GM18502 (cell line): Measurements from ENCODE around the gene PPM1N.
A peak's percentile ranks its signal among the peaks of the same experiment; 100 is the strongest.

Source experiments
- ATAC-seq: cut with Tn5 transposase; IDR thresholded peaks from one replicate; pipeline ENCODE4 v1.9.1; 2021; ENCODE audit warnings: mild to moderate bottlenecking; ENCODE audit not compliant: unreplicated experiment, poor library complexity

The PPM1N gene

DNA sequence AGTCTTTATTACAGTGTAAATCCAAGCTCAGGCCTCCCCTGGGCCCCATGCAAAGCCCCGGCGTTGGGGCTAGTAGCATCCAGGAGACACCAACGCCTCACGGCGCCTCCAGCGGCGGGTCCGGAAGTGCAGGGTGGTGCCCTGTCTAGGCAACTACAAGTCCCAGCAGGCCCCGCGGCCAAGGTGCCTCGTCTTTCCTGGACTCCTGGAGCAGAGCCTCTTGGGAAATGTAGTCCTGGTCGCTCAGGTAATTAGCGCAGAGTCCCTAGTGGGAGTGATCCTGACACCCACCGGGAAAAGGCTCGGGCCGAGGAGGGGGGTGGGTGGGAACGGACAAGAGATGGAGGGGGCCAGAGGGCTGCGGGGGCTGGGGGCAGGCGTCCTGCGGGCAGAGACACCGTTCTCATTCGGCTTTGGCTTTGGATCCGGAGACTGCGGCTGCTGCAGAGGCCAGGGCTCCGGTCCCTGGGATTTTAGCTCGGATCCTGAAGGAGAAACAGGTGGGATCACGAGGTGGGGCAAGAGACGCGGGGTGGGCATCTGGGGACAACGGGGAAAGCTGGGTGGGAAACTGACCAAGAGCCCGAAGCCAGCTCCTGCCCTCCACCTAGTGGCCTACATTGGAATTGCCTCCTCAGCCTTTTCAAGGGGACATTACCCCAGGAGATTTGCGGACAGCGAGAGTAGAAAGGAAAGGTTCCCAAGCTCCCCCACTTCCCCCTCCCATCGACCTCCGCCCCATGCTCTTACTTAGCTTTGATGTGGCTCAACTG lies 12.8 kb upstream of the PPM1N start:
- peak; percentile 89 for ATAC-seq

DNA sequence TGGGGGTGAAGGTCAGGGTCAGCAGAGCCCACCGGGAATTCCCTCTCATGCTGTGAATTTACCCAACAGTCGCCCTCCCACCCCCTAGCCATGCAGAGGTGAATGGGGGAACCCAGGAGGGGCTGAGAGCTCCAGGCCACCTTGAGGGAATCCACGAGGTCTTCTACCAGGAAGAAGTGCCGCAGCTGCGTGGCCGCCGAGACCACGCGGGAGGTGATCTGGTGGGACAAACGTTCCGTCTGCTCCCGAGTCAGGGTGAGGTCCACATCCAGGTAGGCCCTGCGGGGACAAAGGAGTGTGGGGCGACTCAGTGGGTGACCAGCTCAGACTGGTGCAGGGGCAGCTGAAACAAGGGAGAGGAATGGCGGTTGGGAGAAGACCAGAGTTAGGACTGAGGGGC lies 9.5 kb upstream of the PPM1N start:
- no peak for ATAC-seq

DNA sequence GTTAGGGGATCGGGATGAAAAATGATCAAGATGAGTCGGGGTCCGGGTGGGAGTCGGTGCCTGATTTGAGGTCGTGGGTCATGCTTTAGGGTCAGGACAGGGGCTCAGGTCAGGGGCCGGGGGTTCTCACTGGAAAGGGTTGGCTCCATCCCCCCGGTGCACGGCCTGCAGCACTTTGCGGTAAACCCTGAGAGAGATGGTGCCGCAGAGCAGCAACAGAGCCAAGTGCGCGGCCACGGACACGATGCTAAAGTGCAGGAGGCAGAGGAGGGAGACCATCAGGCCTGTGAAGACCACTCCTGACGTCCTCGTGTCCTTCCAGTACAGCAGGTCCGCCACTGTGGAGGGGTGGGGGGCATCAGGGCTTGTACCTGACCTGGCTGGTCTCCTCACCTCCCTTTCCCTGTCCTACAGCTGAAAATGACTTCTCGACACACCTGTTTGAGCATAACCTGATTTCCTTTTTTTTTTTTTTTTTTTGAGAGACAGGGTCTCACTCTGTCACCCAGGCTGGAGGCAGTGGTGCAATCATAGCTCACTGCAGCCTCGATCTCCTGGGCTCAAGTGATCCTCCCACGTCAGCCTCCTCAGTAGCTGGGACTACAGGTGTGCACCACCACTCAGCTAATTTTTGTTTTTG lies 8.9 kb upstream of the PPM1N start:
- no peak for ATAC-seq

DNA sequence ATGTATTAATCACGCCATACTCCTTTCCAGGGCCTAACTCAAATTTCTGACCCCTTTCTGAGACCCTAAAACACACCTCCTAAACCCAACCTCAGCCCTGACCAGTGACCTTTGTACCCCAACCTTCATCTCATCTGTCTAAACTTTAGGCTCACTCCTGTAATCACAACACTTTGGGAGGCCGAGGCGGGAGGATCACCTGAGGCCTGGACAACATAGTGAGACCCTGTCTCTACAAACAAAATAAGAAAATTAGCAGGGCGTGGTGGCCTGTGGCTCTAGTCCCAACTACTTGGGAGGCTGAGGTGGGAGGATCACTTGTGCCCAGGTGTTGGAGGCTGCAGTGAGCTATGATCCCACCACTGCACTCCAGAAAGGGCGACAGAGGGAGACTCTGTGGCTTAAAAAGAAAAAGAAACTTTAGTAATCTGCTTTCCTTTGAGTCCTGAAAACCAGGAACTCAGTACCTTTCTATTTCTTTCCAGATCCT lies 6.1 kb upstream of the PPM1N start:
- ATAC-seq: no peak

DNA sequence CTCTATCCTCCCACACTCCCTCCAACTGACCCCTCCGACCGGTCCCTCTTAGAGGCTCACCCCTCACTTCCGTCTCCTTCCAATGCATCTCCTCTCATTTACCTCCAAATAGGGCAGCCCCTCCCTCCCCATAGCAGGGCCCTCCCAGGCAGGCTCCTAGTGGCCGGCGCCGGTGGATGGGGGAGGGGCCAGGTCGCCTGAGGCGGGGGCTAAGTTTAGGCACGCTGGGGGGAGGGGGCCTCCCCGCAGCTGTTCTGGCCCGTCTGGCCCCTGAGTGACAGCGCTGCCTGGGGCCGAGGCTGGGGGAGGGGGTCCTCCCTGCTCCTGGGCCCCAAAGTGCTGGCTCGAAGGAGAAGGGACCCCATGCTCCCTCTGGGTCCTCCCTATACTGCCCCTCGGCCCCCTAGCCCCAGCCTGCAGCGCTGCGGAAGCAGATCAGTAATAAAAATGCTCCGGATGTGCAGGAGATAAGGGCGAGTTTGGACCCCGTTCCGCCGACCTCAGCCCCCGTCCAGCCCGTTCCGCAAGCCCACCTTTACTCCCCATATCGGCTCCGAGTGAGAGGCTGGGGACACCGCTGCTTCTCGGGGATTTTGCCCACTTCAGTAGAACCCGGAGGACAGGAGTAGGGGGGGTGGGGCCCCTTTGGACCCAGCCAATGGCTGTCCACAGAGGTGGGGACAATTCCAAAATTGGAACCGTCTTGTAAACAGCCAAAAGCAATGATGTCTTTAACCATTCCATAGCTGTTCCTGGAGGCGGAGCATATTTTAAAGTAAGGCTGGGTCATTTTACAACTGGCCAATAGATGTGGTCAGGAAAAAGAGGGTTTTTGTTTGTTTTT lies 5.4 kb upstream of the PPM1N start:
- no peak for ATAC-seq

DNA sequence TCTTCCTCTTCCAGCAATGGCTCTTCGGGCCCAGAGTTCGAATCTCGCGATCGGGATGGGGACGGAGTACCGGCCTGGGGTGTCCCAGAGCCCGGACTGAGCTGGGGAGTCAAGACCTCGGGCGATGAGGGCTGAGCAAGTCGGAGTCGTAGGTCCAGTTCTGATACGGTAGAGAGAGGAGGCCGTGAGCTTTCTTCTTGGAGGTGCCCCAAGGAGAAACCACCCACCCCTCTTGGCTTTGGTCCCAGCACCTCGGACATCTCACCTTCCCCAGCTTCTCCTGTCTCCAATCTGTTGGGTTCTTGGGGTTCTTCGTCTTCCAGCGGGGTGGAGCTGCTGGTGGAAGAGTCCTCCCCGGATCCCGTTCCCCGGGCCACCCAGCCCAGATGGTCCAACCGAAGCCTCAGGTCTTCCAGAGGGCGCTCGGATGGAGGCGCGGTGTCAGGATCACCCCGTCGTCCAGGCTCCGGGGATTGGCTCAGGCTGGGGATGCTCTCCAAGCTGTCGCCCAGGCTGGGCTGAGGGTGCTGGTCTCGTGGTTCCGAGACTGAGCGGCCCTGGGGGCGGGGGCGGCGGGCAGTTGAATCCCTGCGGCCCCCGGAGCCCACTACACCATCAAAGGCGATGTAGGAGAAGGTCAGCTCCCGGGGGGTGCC lies 3.9 kb upstream of the PPM1N start:
- ATAC-seq: no peak

DNA sequence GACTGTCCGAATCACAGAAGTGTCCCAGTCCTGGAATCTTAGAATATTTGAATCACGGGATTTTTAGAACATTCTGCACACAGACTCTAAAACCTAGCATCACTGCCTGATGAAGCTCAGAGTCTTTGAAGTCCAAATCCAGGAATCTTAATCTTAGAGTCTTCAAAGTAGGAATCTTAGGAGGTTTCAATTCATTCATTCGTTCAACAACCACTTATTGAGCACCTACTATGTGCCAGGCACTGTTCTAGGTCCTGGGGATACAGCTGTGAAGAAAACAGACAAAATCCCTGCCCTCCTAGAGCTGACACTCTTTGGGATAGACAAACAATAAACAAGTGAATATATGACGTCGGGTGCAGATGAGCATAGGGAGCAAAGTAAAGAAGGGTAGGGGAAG lies 3.1 kb upstream of the PPM1N start:
- no peak for ATAC-seq

DNA sequence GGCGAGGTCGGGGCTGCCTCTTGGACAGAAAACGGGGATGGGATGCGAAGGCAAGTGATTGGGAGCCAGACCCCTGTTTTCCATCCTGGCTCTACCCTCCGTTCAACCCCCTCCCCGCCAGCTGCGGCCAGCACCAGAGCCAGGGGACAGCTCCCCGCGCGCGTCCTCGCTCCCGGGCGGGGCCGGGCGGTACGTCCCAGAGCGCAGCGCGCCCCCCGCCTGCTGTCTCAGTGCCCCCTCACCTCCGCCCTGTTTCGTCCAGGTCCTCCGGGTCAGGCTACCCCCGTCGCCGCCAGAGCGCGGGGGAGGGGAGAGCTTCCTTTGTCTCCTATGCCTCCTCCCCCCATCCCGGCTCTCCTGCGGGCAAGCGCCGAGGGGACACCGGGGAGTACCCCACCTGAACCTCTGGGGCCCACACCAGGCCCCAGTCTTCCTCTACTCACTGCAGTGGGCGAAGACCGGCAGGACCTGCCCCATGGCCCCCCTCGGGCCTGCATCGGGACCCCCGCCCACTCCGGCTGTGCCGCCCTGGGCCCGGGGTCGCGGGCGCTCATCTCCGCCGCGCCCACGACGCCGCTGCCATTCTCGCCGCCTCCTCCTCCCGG lies 1.8 kb upstream of the PPM1N start:
- ATAC-seq: peak; percentile 21

DNA sequence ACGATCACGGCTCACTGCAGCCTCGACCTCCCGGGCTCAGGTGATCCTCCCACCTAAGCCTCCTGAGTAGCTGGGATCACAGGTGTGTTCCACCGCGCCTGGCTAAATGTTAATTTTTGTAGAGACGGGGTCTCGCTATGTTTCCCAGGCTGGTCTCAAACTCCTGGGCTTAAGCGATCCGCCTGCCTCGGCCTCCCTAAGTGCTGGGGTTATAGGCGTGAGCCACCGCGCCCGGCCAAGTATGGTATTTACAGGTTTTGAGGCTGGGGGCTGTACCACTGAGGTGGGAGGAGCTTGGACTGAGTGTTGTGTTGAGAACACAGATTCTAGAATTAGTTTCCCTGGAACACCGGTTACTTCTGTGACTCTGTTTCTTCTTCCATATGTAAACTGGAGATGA lies 452 bp upstream of the PPM1N start:
- no peak for ATAC-seq

DNA sequence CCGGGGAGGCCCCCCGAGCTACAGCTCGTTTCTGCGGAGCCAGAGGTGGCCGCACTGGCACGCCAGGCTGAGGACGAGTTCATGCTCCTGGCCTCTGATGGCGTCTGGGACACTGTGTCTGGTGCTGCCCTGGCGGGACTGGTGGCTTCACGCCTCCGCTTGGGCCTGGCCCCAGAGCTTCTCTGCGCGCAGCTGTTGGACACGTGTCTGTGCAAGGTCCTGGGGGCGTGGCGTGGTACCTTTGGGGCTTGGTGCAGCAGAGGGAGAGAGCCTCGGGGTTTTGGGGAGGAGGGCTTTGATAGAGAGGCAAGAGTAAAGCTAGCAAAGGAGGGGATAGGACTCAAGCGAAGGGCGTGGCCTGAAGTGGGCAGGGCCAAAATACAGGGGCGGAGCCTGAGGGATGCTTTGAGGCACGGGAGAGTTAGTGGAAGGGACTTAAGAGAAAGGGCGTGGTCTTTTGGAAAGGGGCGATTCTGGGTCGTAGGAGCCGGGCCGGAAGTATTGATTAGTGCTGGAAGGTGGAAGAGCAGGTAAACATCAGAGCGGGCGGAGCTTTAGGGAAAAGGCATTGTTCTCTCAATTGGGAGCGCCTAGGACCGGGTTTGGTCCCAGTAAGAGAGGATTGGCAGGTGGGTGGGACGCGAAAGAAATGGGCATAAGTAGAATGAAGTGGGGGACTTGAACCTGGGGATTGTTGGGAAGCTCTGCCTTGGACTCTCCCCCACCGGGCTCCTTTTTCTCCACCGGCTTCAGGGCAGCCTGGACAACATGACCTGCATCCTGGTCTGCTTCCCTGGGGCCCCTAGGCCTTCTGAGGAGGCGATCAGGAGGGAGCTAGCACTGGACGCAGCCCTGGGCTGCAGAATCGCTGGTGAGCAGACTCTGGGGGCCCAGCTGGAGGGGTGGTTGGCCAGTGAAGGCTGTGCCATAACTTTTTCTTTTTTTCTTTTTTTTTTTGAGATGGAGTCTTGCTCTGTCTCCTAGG lies 1.2 kb downstream of the PPM1N start:
- ATAC-seq: no peak

DNA sequence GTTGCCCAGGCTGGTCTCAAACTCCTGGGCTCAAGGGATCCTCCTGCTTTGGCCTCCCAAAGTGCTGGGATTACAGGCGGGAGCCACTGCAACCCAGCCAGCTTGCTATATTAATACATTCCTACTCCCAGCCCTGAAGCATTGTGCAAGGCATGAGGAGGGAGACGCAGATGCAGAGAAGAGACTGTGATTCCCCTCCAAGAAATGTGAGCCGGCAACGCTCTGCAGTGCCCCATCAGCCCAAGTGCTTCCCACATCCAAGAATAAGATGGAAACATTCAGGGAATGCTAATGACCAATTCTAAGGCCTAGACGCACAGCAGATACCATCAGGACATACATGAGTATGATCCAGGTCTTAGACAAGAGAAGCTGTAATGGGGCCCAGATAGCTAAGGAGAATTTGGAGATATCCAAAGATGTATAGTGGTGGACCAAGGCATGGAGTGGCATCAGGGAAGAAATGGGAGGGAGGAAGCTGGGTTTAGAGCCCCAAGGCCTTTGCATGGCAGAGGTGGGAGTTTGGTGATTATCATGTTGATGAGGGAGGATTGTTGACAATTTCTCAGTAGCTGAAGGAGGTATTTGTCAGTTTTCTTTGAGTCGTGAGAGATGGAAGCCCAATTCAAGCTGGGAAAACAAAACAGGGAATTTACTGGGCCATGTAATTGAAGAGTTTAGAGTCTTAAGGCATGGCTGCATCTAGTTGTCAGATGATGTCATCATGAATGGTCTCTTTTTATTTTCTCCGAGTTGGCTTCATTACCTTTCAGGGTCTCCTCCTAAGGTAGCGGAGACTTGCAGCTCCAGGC lies 2.9 kb downstream of the PPM1N start:
- no peak for ATAC-seq

DNA sequence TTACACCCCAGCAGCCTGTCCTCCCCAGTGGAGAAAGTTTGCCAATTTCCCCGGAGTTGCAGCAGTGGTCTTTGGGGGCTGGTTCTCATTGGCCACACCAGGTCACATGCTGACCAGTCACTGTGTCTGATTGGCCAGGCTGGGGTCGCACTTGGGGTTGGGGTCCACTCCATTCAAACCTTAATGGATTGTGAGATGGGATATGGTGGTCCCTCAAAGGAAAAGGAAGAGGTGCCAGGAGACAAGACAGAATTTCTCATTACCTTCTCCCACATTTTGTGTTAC lies 3.4 kb downstream of the PPM1N start:
- ATAC-seq: no peak

DNA sequence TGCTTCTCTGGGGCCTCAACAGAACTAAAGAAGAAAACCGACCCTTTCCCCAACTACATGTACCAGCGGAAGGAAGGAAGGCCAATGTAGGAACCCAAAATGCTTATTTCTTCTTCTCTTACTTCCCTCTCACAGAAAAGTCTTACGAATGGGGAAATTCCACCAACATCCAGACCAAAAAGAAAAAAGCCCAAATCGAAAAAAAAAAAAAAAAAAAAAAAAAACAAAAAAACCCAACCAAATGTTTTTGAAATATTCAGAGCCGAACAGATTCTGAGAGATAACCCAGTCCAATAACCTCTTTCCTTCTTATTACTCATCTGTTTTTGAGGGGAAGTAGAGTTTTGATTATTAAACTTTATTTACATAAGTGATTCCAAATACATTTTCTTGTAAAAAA lies 3.9 kb downstream of the PPM1N start:
- no peak for ATAC-seq

DNA sequence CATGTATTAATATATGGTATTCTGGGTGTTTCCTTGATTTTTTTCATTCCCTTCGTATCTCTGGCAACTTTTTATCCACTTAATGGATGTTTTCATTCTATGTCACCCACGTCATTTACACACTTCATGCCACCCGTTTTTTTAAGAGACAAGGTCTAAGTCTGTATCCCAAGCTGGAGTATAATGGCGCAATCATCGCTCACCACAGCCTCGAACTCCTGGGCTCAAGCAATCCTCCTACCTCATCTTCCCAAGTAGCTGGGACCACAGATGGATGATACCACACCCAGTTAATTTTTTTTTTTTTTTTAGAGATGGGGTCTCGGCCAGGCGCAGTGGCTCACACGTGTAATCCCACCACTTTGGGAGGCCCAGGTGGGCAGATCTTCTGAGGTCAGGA lies 5.7 kb downstream of the PPM1N start:
- no peak for ATAC-seq

DNA sequence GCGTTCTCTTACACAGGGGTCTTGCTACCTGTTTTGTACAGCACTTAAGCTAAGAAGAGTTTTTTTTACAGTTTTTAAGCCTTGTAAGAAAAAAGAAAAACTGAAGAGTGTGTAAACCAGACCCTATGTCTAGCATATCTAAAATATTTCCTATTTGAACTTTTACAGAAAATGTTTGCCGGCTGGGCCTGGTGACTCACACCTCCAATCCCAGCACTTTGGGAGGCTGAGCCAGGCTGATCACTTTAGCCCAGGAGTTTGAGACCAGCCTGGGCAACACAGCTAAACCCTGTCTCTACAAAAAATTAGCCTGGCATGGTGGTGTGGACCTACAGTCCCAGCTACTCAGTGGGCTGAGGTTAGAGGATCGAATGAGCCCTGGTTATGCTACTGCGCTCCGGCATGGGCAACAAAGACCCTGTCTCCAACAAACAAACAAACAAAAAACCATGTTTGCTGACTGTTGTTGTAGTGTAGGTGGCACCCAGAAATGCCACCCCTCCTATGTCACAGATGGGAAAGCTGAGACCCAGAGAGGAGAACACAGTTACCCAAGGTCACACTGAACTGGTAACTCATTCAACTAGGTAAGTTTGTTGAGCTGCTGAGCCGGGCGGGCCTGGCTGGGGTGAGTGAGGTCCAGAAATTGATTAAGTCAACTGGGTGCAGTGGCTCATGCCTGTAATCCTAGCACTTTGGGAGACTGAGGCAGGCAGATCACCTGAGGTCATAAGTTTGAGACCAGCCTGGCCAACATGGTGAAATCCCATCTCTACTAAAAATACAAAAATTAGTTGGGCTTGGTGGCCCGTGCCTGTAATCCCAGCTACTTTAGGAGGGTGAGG lies 7.1 kb downstream of the PPM1N start:
- no peak for ATAC-seq

DNA sequence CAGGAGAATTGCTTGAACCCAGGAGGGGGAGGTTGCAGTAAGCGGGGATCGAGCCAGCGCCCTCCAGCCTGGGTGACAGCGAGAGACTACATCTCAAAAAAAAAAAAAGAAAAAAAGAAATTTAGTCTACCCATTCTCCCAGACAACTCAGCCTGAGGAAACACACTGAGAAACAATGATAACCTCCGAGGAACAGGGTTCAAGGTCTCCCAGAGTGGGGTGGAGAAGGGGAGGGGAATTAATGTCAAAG lies 7.7 kb downstream of the PPM1N start:
- no peak for ATAC-seq

DNA sequence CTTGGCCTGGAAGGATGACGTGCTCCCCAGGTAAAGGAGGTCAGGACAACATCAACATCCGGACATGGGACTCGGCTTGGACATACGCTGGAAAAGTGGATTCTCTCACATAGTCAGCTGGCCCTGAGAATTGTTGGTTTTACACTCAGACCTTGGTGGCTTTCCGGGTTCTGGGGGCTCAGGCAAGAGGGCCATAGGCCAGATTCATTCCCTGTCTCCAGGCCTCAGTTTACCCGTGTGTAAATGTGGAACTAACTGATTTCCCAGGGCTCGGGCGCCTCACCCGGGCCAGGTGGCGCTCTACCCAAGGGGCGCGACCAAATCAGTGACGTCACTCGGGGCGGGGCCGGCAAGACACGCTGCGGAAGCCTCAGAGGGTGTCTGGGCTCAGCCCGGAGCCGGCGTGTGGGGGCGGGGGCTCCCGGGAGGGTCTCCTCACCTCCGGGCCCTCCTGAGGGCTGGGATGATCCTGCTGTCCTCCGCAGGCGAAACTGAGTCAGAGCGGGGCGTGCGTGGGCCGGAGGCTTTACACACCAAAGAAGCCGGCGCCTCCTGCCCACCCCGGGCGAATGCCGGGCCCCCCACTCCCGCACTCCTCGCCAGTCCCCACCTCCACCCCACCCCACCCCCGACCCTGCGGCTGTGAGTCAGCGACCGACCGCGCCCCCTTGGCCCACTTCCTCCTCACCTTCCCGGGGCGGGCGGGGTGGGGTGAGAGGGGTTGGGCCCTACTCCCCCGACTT lies 8.2 kb downstream of the PPM1N start:
- ATAC-seq: peak; percentile 68
